ENCODE data around the gene HECTD2.

DNA sequence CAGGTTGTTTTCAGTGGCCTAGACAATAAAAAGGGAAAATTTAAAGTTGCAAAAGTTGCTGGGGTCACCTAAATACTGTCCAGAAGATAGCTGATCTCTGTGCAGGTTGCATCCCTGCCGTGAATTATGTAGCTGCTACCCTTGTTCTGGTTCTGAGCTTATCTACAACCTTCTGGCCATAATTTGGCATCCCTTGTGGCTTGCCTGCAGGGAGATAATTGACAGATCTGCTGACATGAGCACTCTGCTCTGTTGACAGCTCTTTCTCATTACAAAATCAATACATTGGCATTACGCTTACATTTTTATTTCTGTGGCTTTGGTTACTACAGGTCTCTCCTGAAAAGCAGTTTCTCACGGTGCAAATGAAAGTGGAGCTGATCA, 29.3 kb upstream of the HECTD2 start:
- TF ChIP-seq, protein P1, sequence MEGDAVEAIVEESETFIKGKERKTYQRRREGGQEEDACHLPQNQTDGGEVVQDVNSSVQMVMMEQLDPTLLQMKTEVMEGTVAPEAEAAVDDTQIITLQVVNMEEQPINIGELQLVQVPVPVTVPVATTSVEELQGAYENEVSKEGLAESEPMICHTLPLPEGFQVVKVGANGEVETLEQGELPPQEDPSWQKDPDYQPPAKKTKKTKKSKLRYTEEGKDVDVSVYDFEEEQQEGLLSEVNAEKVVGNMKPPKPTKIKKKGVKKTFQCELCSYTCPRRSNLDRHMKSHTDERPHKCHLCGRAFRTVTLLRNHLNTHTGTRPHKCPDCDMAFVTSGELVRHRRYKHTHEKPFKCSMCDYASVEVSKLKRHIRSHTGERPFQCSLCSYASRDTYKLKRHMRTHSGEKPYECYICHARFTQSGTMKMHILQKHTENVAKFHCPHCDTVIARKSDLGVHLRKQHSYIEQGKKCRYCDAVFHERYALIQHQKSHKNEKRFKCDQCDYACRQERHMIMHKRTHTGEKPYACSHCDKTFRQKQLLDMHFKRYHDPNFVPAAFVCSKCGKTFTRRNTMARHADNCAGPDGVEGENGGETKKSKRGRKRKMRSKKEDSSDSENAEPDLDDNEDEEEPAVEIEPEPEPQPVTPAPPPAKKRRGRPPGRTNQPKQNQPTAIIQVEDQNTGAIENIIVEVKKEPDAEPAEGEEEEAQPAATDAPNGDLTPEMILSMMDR (IDR thresholded peaks at IDR 0.05), result no peak
- no peak for TF ChIP-seq POLR2A (IDR thresholded peaks at IDR 0.05)
